GM18511 (cell line): ENCODE measurements around the gene NAV2.

Experiments
- ATAC-seq: cut with Tn5 transposase; IDR thresholded peaks from one replicate; pipeline ENCODE4 v1.9.1; 2021; ENCODE audit warnings: mild to moderate bottlenecking, moderate library complexity; ENCODE audit not compliant: unreplicated experiment

The NAV2 gene

DNA sequence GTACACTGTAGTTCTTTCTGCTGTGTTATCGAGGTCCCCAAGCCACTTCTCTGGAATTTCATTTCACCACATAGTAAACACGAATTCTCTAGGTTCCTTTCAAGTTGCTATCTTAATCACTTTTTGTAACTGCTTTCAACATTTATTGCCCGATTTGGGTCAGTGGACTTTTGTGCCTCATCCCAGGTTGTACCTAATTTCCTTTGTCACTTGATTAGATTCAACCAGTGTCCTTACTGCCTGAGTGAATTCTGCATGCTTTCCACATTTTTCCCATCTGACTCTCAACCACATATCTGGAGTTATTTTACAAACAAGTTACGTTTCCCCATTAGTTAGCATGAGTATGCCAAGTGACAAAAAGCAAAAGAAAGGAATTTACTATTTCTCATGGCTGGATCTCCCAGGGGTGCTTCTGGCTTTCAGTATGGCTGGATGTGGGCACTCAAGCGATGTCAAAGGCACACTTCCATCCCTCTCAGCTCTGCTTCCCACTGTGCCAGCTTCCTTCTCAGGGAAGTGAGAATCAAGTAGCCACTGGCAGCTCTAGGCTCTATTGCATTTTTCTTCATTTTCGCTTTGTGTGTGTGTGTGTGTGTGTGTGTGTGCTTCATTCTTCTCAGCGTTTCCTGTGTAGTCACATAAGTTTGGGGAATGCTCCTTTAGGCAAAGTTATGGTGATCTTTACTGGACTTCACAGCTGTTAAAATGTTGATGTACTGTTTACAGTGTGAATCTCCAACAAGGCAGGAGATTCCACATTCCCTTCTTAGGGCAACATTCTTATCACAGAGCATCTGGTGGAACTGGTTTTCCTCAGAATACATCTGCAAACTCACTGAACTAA is 318.7 kb downstream of the NAV2 start:
- no peak for ATAC-seq

DNA sequence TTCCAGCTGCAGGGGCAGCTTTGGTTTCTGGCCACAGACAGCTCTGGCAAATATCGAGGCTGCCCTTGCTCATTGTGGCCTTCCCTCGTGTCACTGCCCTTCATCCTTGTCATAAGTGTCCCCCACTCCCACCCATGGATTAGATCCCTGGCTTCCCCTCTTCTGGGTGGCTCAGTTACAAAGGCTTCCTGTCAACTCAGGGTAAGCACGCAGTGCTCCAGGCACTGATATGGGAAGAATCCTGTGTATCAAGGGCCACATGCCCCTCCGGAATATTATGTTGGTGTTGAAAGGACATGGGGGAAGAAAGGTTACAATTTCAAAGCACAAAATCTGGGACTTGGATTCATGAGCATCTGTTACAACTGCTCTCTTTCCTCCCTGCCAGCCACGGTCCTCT is 319.5 kb downstream of the NAV2 start:
- no peak for ATAC-seq

DNA sequence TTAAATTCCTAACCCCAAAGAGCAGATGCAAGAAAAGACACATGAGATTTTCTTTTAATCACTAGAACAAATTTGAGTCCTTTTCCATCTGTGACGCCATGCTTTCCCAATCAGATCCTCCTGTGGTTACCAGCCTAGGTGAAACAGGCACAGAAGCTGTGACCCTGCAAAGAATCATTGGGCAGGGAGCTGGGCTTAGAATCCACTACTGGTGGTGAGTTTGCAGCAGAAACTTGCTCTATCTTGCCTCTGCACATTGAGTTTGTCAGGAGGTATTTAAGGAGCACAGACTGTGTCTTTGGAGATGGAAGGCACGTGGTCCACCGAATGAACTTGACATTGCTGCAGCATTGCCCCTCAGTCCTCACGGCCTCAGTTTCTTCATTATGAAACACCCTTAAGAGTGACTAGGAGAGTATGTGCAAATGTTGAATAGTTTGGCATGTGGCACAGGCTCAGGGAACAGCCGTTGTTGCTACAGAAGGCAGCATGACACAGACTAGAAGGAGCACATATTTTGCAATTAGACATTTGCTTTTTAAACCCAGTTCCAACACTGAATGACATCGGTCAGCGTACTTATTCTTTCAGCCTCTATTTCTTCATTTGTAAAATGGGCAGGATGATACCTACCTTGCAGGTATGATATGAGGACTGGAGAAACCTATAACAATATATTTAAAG is 320.1 kb downstream of the NAV2 start:
- no peak for ATAC-seq

DNA sequence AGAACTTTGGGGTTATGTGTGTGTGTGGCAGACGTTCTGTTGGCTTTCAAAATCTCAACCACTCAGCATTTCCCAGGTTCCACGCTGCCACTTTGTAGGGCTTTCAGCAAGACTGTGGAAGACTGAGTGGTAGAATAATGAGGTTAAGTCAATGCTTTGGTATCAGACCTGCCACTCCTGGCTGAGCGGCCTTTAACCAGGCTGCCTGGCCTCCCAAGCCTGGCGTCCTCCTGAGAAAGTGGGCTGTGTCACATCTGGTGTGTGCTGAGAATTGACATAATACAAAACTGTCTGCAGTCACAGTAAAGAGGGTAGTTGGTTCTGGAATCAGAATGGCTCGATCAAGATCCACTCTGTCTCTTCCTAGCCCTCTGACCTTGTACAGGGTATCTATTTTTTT is 321.2 kb downstream of the NAV2 start:
- ATAC-seq = no peak

DNA sequence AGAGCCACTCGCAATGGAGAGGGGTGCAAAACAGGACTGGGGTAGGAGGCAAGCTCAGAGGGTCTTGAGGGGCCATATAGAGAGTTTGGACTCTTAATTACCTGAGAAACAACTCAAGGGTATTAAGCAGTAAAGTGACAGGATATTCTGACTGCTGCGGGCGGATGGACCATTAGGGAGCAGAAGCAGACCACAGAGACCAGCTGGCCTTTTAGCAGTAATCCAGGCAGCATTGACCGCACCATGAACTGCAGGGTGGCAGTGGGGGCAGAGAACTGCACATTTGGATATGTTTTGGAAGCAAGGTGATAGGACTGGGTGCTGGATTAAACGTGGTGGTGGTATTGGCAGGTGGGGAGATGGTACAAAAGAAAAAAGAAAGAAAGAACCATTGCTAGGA is 322.3 kb downstream of the NAV2 start:
- no peak for ATAC-seq

DNA sequence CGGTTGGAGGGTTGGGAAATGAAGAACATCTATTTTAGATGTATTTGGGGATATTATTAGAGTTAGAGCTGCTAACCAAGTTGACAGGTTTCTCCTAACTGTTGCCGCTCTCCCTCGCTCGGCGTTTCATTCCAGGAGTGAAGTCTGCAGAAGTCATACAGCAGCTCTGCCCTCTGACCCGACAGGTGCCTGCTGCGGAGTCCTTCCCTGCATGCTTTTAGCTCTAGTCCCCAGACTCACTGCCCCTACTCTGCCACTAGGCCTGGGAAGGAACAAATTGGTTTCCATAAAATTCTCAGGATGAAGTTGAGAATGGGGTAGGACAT is 322.7 kb downstream of the NAV2 start:
- no peak for ATAC-seq

DNA sequence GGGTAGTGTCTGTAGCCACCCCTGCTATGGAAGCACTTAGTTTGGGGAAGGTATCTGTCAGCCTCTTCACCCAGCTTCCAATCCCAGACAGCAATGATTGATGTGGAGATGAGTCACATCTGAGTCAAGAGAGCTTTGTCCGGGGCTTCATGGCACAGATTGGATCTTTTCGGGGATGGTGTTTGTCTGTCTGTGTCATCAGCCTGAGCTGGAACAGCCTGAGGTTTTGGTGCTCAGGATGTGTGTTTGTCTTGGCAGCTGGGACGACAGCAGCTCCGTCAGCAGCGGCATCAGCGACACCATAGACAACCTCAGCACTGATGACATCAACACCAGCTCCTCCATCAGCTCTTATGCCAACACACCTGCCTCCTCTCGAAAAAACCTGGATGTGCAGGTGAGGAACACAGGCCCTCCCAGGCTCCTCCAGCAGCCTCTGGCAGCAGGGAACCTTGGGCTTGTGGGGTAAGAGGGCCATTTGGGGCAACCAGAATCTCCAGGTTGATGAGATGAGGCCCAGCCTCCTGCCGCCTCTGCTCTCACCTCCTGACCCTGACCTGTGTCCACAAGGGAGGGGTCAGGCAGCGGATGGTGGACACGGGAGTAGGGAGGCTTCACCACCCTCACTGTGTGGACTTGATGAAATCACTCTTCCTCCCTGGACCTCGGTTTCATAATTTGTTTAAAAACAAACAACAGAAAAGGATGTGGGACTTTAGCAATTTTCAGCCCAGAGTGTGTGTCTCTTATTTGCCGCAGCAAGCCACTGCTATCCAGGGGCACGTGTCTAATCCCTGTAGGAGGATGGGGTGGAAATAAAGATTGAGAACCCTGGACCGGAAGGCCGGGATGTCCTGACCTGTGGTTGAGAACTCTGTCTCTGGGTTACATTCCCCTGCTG is 323.3 kb downstream of the NAV2 start:
- ATAC-seq = no peak

DNA sequence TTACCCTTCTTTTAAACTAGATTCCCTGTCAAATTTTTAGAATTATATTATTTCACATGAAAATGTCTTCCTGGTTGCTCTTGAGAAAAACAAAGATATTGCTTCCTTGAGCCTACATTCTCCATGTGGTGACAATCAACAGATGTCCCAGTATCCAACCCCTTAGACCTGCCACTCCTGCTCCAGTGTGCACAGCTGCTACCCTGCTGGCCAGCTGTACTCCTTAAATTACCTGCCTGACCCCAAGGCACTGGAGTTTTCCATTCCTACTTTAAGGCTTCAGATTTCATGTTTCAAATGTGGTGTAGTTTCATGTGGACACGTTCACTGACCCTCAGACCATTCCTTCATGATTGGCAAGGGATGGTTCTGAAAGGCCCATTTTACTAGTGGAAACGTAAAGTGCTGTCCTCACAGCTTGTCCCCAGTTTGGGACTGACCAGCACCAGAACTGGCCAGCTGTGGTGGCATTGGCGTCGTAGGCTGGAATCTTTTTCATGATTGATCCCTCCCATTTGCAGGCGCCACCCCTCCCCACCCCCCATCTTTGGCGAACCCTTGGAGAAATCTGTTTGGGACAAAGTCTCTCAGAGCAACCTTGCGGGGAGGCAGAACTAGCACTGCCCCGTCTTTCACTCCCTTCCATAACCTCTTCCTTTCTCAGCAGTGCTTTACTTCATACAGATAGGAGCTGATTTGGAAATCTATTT is 324.1 kb downstream of the NAV2 start:
- no peak for ATAC-seq

DNA sequence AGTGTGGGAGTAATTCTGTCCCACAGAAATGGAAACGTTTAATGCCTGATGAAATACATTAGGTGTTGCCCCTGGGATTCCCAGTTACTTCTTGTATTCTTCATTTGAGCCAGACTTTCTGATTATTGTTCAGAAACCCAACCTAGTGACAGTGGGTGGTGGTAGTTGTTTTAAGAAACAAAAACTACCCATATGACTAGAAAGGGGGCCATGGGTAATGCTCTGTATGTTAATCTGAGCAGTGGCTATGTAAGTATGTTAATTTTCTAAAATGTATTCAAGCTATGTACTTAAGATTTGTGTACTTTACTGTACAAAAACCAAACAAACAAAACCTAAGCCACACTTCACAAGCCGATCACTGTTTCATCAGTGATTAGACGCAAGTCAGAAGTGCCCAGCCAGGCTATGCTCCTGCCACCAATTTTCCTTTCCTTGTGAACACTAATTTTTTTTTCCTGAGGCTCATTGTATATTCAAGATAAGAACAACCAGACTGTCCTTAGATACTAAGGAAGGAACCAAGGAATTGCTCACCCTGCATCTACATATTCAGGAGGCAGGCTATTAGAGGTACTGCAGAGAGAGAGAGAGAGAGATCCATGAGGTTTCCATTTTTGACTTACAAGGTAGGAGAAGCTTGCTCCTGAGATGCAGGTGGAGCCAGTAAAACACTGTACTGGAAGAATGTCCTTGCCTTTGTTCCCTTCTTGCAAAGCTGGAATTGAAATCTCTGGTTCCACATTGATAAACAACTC is 324.9 kb downstream of the NAV2 start:
- no peak for ATAC-seq

DNA sequence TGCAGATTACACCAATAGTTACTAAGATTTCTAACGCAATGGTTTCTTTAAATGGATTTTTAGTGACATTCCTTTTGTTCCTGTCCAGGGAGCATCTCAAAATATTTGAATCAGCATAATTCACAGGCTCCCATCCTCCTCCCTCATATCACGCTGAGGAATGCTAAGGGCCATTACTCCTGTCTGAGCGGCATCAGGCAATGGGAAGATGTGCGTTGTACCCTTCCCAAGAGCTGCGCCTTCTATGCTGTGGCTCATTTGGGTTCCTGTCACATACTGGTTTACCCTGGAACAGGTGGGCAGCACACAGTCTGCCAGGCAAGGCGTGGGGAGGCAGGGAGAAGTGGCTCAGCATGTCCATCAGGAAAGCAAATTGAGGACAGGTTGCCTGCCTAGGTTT is 325.8 kb downstream of the NAV2 start:
- no peak for ATAC-seq

DNA sequence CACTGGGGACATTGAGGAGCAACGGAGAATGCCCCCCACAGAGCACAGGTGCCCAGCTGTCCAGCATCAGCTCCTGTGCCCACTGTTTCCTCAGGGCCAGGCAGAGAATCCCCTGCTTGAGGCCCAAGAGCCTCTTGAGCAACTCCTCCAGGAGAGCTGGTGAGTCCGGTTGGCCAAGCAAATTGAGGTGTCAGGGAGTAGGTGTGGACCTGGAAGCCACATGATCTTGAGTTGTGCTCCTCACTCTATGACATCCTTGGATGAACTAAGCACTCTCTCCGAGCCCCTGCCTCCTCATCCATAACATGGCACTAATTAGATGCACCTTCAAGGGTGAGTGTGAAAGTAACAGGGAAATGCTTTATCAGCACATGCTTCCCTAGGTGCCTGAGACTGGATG is 326.3 kb downstream of the NAV2 start:
- ATAC-seq = no peak

DNA sequence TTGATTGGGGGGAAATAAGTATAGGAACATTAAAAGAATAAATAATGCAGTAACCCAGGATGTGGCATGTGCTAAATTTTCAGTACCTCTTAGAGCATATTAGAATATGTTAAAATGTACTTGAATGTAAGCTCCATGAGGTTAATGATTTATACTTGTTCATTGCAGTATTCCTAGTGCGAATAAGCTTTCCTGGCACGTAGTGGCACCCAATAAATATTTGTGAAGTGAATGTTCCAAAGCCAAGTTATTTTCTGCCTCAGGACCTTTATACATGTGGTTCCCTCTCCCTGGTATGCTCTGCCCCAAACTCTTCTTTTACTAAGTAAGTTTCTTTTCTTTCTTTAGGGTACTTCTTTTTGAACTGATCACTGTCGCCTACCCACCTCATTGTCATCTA is 328.9 kb downstream of the NAV2 start:
- ATAC-seq = no peak

DNA sequence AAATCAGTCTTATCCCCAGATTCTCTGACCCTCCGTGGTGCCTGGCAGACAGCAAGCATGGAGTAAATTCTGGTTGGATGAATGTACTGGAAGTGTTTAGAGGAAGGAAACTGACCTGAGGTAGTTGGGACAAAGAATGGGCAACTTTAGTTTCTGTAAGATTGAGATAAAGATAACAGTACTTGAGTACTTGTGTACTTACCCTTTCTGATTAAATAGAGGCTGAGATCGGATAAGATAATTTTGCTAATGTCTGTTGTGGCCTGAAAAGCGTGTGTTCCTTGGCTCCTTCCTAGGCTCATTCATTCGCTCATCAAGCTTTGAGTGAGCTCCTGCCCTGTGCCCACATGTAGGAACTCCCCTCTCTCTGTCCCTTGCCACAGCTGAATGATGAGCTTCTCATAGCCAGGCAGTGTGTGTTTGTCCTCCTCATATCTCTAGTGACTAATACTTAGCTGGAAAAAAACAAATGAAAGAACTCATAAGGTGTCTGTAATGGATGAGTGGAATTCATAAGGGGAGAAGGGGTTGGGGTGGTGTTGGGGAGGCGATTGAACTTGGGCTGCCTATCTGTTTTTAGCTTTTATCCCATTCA is 329.5 kb downstream of the NAV2 start:
- ATAC-seq = no peak

DNA sequence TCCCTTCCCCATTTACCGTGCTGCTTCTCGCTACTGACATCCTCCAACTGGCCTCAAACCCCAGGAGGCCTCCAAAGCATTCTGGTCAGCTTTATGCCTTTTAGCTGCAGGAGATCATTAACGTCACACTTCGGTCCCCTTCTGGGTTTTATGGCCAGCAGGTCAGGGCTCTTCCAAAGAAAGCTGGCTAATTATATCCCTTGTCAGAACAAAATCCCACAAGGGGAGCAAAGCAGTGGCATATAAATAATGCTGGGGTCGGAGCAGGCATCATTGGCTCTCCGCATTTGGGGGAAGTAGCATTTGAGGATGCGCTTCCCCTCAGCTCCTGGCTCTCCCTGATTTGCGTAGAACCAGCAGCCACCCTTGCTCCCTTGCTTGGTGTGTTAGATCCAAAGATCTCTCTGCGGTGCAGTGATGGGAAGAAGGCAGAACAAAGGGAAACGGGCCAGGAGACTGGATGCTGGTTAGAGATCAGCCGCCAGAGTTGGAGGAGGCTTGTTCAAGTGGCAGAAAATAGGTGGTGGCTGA is 330.2 kb downstream of the NAV2 start:
- ATAC-seq = no peak

DNA sequence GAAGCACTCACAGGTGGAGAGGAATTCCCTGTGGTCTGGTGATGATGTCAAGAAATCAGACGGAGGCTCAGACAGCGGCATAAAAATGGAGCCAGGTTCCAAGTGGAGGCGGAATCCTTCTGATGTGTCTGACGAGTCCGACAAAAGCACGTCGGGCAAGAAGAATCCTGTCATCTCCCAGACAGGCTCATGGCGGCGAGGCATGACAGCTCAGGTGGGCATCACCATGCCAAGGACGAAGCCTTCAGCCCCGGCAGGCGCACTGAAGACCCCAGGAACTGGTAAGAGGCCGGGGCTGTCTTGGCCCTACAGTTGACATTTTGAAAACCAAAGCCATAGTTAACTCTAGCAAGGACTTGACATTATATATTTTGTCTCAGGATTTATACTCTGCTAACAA is 331.4 kb downstream of the NAV2 start:
- ATAC-seq = no peak

DNA sequence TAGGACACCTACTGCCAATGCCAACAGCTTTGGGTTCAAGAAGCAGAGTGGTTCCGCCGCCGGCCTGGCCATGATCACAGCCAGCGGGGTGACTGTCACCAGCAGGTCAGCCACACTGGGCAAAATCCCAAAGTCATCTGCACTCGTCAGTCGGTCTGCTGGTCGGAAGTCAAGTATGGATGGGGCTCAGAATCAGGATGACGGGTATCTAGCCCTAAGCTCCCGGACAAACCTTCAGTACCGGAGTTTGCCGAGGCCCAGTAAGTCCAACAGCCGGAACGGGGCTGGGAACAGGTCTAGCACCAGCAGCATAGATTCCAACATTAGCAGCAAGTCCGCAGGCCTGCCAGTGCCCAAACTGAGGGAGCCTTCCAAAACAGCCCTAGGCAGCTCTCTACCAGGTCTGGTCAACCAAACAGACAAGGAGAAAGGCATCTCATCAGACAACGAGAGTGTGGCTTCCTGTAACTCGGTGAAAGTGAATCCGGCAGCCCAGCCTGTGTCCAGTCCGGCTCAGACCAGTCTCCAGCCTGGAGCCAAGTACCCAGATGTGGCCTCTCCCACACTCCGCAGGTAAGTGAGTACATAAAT is 332.6 kb downstream of the NAV2 start:
- no peak for ATAC-seq

DNA sequence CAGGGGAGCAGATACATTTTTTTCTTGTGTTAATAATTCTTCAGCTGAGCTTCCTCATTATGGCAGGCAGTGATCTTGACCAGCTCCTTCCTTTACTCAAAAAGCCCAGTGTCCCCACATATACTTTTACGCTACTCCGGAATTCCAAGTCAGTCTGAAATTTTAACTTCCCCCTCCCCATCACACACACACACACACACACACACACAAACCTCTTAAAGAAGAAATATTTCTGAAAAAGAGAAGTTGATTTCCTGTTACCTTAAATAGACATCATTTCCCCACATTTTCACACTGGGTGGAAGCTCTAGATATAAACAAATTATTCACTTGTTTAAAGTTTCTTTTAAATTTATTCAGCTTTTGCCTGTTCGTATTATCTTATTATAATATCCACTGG is 333.8 kb downstream of the NAV2 start:
- ATAC-seq = no peak

DNA sequence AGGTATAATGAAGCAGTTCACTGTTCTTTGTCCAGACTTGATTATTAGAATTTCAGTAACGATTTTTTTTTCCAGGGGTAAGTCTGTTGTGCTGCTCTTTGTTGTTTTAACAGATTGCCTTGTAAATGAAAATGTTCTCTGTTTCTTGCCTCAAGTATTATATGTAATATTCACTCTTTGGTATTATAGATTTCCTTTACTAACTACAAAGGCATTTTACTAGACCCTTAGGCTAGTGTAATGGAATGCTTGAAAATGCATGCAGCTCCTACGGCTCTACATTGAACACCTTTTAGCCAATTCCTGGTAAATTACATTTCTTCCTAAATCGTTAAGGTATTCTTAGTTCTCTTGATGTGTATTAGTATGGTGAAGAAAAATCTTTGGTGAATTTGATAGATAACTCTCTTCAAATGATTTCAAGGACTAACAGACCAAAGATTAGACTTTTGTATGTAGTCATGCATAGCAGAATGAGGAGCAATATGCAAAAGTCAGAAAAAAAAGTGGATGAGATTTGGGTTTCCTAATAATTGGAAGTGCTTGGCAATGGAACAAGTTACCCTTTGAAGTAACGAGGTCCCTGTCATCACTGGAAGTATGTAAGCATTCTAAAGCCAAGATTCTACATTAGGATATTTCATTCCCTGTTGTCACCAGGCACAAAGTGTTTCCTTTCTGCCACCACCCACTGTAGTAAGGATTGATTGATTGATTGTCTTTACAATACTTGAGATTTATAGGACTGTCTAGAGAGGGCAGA is 334.6 kb downstream of the NAV2 start:
- ATAC-seq = no peak

DNA sequence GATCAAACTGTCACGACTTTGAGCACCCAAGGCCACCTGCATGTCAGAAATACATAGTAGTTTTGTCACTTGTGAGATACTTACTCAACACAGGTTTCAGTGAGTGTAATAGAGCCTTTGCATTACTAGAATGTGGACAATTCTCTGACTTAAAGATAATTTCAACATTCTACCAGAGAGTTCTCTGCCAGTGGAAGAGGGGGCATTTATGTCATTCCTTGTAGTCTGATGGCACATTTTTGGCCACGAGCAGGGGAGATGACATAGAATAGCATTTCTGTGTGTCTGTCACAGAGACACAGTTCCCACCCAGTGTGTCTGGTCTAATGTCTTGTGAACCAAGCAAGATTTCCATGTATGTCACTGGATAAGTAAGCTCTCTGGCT is 335.1 kb downstream of the NAV2 start:
- no peak for ATAC-seq
